Measurements from ENCODE around the gene ZNF28. TPM values are rescaled to one million over a fixed set of nuclear protein-coding genes. Genes with fewer than 3 reads are reported as not detected.
"Not testable (repeated sequence)": the region's sequence is repeated elsewhere in the genome, so short reads cannot be mapped to it uniquely, and the experiment has no call there.

Gene ZNF28
- 10 to 100 TPM; 10.2 to 11.6 TPM for total RNA-seq
- total RNA-seq, result 12.3 to 51.0 reads per million in 2 donors

DNA sequence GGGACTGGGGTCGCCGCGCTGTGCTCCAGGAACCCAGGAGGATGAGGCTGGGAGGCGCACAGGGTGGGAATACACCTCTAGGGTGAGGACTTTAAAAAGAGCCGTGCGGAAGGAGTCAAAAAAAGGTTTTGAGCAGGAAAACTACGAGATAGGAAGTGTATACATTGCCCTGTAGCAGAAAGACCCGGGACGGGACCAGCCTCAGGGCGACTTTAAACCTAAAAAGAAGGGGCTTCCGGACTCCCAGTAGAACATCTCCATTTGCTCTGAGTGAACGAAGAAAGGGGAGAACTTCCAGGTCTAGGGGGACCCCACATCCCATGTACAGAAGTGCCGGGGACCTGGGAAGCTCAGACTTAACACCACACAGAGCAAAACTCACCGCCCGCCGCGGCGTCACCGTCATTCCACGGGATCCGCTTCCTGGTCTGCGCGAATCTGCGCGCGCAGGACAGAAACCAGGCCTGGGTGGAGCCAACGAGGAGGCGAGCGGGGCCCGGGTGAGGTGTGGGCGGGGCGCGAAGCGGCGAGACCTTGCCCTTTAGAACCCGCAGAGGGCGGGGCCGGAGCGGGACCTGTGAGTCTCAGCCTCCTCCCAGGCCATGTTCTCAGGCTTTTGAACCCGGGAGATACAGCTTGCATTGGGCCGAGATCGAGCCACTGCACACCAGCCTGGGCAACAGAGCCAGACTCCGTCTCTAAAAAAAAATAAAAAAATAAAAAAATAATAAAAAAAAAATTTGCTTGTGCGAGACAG lies at the start of gene ZNF28:
TSS of gene ZNF28 (minus strand) at position 430 of the 757 bp plus-strand sequence. CDS start 3,675 bp downstream, outside the sequence.
- H3K36me3 Mint-ChIP-seq (ENCODE audit: low read depth); H3K27me3 Mint-ChIP-seq: not testable (repeated sequence)

DNA sequence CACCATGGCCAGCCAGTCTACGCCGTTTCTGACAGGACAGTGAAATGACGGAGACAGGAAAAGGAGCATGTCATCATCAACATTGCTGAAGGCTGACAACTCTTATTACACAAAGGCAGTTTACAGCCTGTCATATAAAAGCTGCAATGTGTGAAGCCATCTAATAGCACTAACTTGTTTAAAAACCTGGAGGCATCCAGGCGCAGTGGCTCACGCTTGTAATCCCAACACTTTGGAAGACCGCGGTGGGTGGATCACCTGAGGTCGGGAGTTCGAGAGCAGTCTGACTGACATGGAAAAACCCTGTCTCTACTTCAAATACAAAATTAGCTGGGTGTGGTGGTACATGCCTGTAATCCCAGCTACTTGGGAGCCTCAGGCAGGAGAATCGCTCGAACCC lies 46.6 kb upstream of the ZNF28 start:
- ATAC-seq; DNase-seq; H3K4me3 Mint-ChIP-seq; H3K27me3 Mint-ChIP-seq; H3K36me3 Mint-ChIP-seq (ENCODE audit: low read depth); H3K27ac Mint-ChIP-seq; H3K9me3 ChIP-seq (ENCODE audit: control insufficient read depth, low read length, poor library complexity, severe bottlenecking); H3K4me1 Mint-ChIP-seq: not testable (repeated sequence)

More for the DNA sequence above, at the start of gene ZNF28:
- peak within 1 kb of the TSS; percentile 94 for H3K4me3 Mint-ChIP-seq
- ATAC-seq, result peak; percentile 100
- peak; percentile 14 to 40 (median 37) for DNase-seq
- H3K9me3 ChIP-seq (ENCODE audit: control insufficient read depth, low read length, poor library complexity, severe bottlenecking), result not testable (repeated sequence)
- H3K4me1 Mint-ChIP-seq, result peaks cover 12% of the 10 kb centered on the region
- H3K27ac Mint-ChIP-seq, result peak within 1 kb of the TSS; percentile 81

DNA sequence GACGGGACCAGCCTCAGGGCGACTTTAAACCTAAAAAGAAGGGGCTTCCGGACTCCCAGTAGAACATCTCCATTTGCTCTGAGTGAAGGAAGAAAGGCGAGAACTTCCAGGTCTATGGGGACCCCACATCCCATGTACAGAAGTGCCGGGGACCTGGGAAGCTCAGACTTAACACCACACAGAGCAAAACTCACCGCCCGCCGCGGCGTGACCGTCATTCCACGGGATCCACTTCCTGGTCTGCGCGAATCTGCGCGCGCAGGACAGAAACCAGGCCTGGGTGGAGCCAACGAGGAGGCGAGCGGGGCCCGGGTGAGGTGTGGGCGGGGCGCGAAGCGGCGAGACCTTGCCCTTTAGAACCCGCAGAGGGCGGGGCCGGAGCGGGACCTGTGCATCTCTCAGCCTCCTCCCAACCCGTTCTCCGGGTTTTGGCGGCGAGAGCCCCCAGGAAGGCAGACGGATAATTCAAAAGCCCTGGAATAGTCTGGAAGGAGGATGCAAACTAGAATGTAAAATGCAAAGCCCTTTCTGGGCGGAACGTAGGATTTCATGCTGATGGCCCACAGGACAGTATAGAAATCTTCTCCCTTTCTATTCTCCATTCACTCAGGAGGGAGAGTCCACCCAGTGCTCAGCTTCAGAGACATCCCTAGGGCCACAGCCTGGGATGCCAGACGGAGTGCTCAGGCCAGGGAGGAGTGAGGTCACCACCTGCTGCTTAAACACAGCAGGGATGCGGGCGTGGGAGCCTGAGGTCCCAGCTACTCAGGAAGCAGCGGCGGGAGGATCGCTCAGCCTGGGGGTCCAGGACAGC lies 36.2 kb upstream of the ZNF28 start, which contains the start of gene ZNF468:
TSS of gene ZNF468 (minus strand) at position 242 of the 814 bp plus-strand sequence. CDS start 3,347 bp downstream, outside the sequence.
- not testable (repeated sequence) for H3K27me3 Mint-ChIP-seq; H3K36me3 Mint-ChIP-seq (ENCODE audit: low read depth); H3K9me3 ChIP-seq (ENCODE audit: control insufficient read depth, low read length, poor library complexity, severe bottlenecking)
- Mint-ChIP-seq H3K4me1 (peaks cover 16% of the 10 kb centered on the region), H3K4me3 (peak within 1 kb of the TSS; percentile 92), H3K27ac (peak within 1 kb of the TSS; percentile 91)
- peak; percentile 54 to 62 (median 57) for DNase-seq
- peak; percentile 100 for ATAC-seq

GRCh38 chr19:52856540-52857377 lies 35.3 kb upstream of the ZNF28 start:
- not testable (repeated sequence) for H3K36me3 Mint-ChIP-seq (ENCODE audit: low read depth)

GRCh38 chr19:52847352-52847751 lies 25.9 kb upstream of the ZNF28 start:
- not testable (repeated sequence) for DNase-seq, ATAC-seq, H3K27ac Mint-ChIP-seq, H3K27me3 Mint-ChIP-seq, H3K4me1 Mint-ChIP-seq, H3K4me3 Mint-ChIP-seq
- H3K36me3 Mint-ChIP-seq (ENCODE audit: low read depth), result peaks cover 19% of the 10 kb centered on the region
- peaks cover 62% of the 10 kb centered on the region for H3K9me3 ChIP-seq (ENCODE audit: control insufficient read depth, low read length, poor library complexity, severe bottlenecking)

More at GRCh38 chr19:52856540-52857377, 35.3 kb upstream of the ZNF28 start:
- not testable (repeated sequence) for DNase-seq; H3K9me3 ChIP-seq (ENCODE audit: control insufficient read depth, low read length, poor library complexity, severe bottlenecking); H3K27me3 Mint-ChIP-seq
- ATAC-seq, result peak; percentile 3
- peaks cover 16% of the 10 kb centered on the region for H3K4me1 Mint-ChIP-seq
- H3K4me3 Mint-ChIP-seq, result peak overlapping the region; percentile 92
- peak overlapping the region; percentile 91 for H3K27ac Mint-ChIP-seq

DNA sequence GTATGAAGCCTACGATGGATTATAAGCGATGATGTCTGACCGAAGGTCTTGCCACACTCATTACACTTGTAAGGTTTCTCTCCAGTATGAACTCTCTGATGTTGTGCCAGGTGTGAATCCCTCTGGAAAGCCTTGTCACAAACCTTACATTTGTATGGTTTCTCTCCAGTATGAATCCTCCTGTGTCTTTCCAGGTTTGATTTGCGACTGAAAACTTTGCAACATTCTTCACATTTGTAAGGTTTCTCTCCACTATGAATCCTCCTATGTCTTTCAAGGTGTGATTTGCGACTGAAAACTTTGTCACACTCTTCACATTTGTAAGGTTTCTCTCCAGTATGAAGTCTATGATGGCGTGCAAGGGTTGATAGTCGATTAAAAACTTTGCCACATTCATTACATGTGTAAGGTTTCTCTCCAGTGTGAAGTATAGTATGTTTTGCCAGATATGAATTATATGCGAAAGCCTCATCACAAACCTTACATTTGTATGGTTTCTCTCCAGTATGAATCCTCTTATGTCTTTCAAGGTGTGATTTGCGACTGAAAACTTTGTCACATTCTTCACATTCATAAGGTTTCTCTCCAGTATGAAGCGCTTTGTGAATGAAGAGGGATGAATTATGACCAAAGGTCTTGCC lies 19.5 kb upstream of the ZNF28 start:
- H3K27ac Mint-ChIP-seq; H3K4me1 Mint-ChIP-seq; DNase-seq; H3K36me3 Mint-ChIP-seq (ENCODE audit: low read depth); H3K27me3 Mint-ChIP-seq; ATAC-seq; H3K4me3 Mint-ChIP-seq: not testable (repeated sequence)
- H3K9me3 ChIP-seq (ENCODE audit: control insufficient read depth, low read length, poor library complexity, severe bottlenecking), result peaks cover 74% of the 10 kb centered on the region

- not testable (repeated sequence) for H3K27me3 Mint-ChIP-seq; H3K4me1 Mint-ChIP-seq; ATAC-seq; H3K27ac Mint-ChIP-seq; H3K36me3 Mint-ChIP-seq (ENCODE audit: low read depth); H3K4me3 Mint-ChIP-seq; DNase-seq
- H3K9me3 ChIP-seq (ENCODE audit: control insufficient read depth, low read length, poor library complexity, severe bottlenecking), result peaks cover 13% of the 10 kb centered on the region
Measured at GRCh38 chr19:52834289-52834688, 12.9 kb upstream of the ZNF28 start.

DNA sequence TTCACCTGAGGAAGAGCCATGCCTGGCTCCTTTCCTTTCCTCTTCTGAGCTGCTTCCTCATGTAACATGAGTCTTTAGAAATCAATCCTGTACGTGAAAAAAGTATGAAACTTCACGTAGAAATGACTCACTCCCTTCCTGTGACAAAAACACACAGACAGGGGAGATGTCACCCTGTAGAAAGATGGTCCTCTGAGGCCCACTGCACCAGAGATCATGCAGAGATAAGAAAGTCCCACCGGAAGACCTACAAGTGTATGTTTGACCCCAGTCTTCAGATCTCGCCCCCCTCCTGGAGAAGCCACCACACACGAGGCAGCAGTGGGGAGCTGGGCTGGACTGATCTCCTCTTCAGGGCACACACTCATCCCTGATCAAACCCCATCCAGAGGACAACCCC lies 12.1 kb upstream of the ZNF28 start:
- not testable (repeated sequence) for DNase-seq; ATAC-seq; H3K4me3 Mint-ChIP-seq; H3K36me3 Mint-ChIP-seq (ENCODE audit: low read depth); H3K27me3 Mint-ChIP-seq; H3K4me1 Mint-ChIP-seq; H3K27ac Mint-ChIP-seq; H3K9me3 ChIP-seq (ENCODE audit: control insufficient read depth, low read length, poor library complexity, severe bottlenecking)

DNA sequence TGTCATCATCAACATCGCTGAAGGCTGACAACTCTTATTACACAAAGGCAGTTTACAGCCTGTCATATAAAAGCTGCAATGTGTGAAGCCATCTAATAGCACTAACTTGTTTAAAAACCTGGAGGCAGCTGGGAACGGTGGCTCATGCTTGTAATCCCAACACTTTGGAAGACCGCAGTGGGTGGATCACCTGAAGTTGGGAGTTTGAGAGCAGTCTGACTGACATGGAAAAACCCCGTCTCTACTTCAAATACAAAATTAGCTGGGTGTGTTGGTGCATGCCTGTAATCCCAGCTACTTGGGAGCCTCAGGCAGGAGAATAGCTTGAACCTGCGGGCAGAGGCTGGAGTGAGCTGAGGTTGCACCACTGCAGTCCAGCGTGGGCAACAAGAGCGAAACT lies 8.4 kb upstream of the ZNF28 start:
- H3K36me3 Mint-ChIP-seq (ENCODE audit: low read depth); H3K27me3 Mint-ChIP-seq; DNase-seq; H3K9me3 ChIP-seq (ENCODE audit: control insufficient read depth, low read length, poor library complexity, severe bottlenecking); ATAC-seq; H3K4me3 Mint-ChIP-seq; H3K27ac Mint-ChIP-seq; H3K4me1 Mint-ChIP-seq: not testable (repeated sequence)

GRCh38 chr19:52825765-52826164 lies 4.3 kb upstream of the ZNF28 start:
- ATAC-seq, result no peak
- no peak for DNase-seq
- Mint-ChIP-seq H3K4me3 (no peak overlapping the region), H3K27ac (no peak overlapping the region), H3K36me3 (ENCODE audit: low read depth) (no peaks in the 10 kb centered on the region), H3K4me1 (peaks cover 4% of the 10 kb centered on the region), H3K27me3 (no peaks in the 10 kb centered on the region)
- no peaks in the 10 kb centered on the region for H3K9me3 ChIP-seq (ENCODE audit: control insufficient read depth, low read length, poor library complexity, severe bottlenecking)

GRCh38 chr19:52823676-52824075 lies 2.2 kb upstream of the ZNF28 start:
- no peak overlapping the region for H3K27ac Mint-ChIP-seq
- ATAC-seq, result no peak

DNA sequence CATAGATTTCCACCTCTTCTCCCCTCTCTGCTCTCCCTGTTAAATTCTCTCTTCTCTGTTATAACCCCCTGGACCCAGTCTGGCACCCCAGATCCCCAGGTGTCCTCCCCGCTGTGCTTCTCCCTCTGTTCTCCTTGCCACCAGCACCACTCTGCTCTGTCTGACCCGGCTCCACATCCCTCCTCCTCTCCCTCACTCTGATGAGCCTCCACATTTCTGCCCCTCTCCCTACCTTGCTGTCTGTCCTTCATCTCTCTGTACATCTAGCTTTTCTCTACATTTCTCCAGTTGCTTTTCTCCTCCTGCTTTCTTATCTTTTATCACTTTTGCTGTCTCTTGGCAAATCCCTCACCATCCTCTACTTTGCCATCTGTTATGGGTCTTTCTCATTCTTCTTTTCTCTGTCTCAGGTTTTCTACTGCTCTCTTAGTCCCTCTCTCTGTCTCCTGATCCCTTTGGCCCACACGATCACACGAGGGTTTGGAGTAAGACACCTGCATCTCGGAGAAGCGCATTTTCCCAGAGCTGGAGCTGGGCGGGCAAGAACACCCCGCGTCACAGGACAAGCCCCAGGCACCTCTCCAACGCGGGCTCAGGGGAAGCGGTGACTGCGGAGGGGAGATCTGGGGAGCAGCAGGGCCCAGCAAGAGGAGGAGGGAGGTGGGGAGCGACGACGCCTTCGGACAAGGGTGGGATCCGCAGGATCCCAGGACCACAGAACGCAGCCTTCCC lies 795 bp downstream of the ZNF28 start:
- peak; percentile 22 for ATAC-seq
- not testable (repeated sequence) for H3K36me3 Mint-ChIP-seq (ENCODE audit: low read depth)

More at GRCh38 chr19:52823676-52824075, 2.2 kb upstream of the ZNF28 start:
- H3K4me1 Mint-ChIP-seq, result peaks cover 11% of the 10 kb centered on the region
- H3K27me3 Mint-ChIP-seq, result no peaks in the 10 kb centered on the region
- H3K4me3 Mint-ChIP-seq, result no peak overlapping the region
- DNase-seq, result no peak
- no peaks in the 10 kb centered on the region for H3K36me3 Mint-ChIP-seq (ENCODE audit: low read depth)
- no peaks in the 10 kb centered on the region for H3K9me3 ChIP-seq (ENCODE audit: control insufficient read depth, low read length, poor library complexity, severe bottlenecking)

More for the DNA sequence above, 795 bp downstream of the ZNF28 start:
- Mint-ChIP-seq H3K27ac (peak overlapping the region; percentile 81), H3K4me1 (peaks cover 12% of the 10 kb centered on the region), H3K4me3 (peak overlapping the region; percentile 94)
- H3K27me3 Mint-ChIP-seq; DNase-seq; H3K9me3 ChIP-seq (ENCODE audit: control insufficient read depth, low read length, poor library complexity, severe bottlenecking): not testable (repeated sequence)

All from T-helper 17 cell (primary cell).